Spleen (tissue), 11 donors: Measurements from ENCODE around the gene ZNF337. TPM values are rescaled to one million over a fixed set of nuclear protein-coding genes. Genes with fewer than 3 reads are reported as not detected.
"Not testable (repeated sequence)": the region's sequence is repeated elsewhere in the genome, so short reads cannot be mapped to it uniquely, and the experiment has no call there.

Source experiments
- DNase-seq: peaks from one replicate; pipeline ENCODE4 v3.0.0-alpha.2; 2020
- H3K27ac ChIP-seq, 8 donors: fragments of 200-600 bp; sonication (generic) in 7 of 8; 1 replicate in 4 of 8; 2 replicates in 4 of 8; pipeline versions ENCODE4 v1.5.0 to v1.8.0; 2016 to 2021; ENCODE audit warnings: inconsistent platforms in 4 of 8, mild to moderate bottlenecking in 4 of 8, moderate library complexity in 1 of 8
- H3K27me3 ChIP-seq, 7 donors: fragments of 200-600 bp; sonication (generic) in 6 of 7; replicated peaks in 1 of 7; 1 replicate in 4 of 7; 2 replicates in 3 of 7; pipeline versions ENCODE4 v1.5.0 to v1.8.0; 2016 to 2021; ENCODE audit warnings: inconsistent platforms in 3 of 7, mild to moderate bottlenecking in 1 of 7
- H3K36me3 ChIP-seq, 6 donors: fragments of 200-600 bp; sonication (generic) in 5 of 6; 1 replicate in 4 of 6; 2 replicates in 2 of 6; pipeline versions ENCODE4 v1.5.0 to v1.8.0; 2016 to 2021; ENCODE audit warnings: inconsistent platforms in 2 of 6
- H3K4me1 ChIP-seq, 6 donors: fragments of 200-600 bp; sonication (generic) in 5 of 6; 1 replicate in 3 of 6; 2 replicates in 3 of 6; pipeline versions ENCODE4 v1.5.0 to v1.8.0; 2016 to 2021; ENCODE audit warnings: inconsistent platforms in 3 of 6
- H3K4me3 ChIP-seq, 8 donors: fragments of 200-600 bp; sonication (generic) in 7 of 8; 1 replicate in 4 of 8; 2 replicates in 4 of 8; pipeline versions ENCODE4 v1.5.0 to v1.8.0; 2016 to 2021; ENCODE audit warnings: inconsistent platforms in 4 of 8, mild to moderate bottlenecking in 4 of 8, moderate library complexity in 2 of 8
- H3K9me3 ChIP-seq, 8 donors: fragments of 200-600 bp; sonication (generic) in 7 of 8; 1 replicate in 4 of 8; 2 replicates in 4 of 8; pipeline versions ENCODE4 v1.5.0 to v1.8.0; 2016 to 2021; ENCODE audit warnings: inconsistent platforms in 4 of 8
- POLR2A ChIP-seq, 3 donors: fragments of 450-650 bp; IDR thresholded peaks; one replicate each; pipeline ENCODE4 v1.5.1; 2017; ENCODE audit warnings: antibody characterized with exemption in 3 of 3, mild to moderate bottlenecking in 1 of 3
- POLR2AphosphoS5 ChIP-seq, 3 donors: sonication (generic); formaldehyde crosslinking; IDR thresholded peaks; one replicate each; pipeline ENCODE4 v1.5.1; 2017; ENCODE audit warnings: antibody characterized with exemption in 3 of 3
- WGBS, 5 donors: extraction: QIAGEN DNeasy Blood & Tissue Kit in 3 of 5; methylation state at CpG; one replicate each; pipeline versions ENCODE4 v1.1.5 to v1.1.7; 2013 to 2018; 5-methylcytosine and 5-hydroxymethylcytosine counted together
- intact Hi-C: fragments of 100-400 bp; cut with DNase I; formaldehyde crosslinking; loops from one replicate; pipeline ENCODE4 v1.15.0; 2023; ENCODE audit warnings: low total_unique reads
- polyA plus RNA-seq, 3 donors: library from polyadenylated mRNA; stranded (reverse); fragments of 200-250 nt; gene quantifications; one replicate each; pipeline ENCODE4 v1.2.1, GENCODE V29; 2013
- total RNA-seq, 7 donors: library from RNA; depleted of rRNA in 3 of 7; stranded (reverse); fragments of >200 nt in 3 of 7; fragmentation: NEBNext Ultra II Directional in 4 of 7; extraction: Animal tissue kit (Norgen Biotek cat#: 25700) in 4 of 7; gene quantifications; one replicate each; pipeline versions ENCODE4 v1.1.0 to v1.2.1, GENCODE V29; 2016 to 2021
- TF ChIP-seq, protein P1 (sequence below), 11 experiments: fragments of 200-600 bp in 7 of 11; fragments of 450-650 bp in 4 of 11; sonication (generic) in 4 of 11; IDR thresholded peaks in 8 of 11; conservative IDR thresholded peaks in 3 of 11; 1 replicate in 7 of 11; 2 replicates in 4 of 11; pipeline versions ENCODE4 v1.4.0 to v1.8.0; 2016 to 2021; ENCODE audit warnings: antibody characterized with exemption in 11 of 11, inconsistent platforms in 4 of 11, mild to moderate bottlenecking in 1 of 11
- donor health status: healthy with polysubstance abuse.
- donor health status: DM: no; HTN: no; CAD: no; lungs with moderate emphysema.
- donor health status: DM: no; HTN: no; CAD: no.
- donor health status: Bipolar disorder and iron deficiency.
- donor health status: healthy.
- donor health status: DM: no; HTN: no; CAD: no.
- donor health status: DM: yes; HTN: yes; CAD: no.

The ZNF337 gene
- total and polyA plus RNA-seq, 10 donors: 8.7 to 21.9 (median 16.3) TPM

DNA sequence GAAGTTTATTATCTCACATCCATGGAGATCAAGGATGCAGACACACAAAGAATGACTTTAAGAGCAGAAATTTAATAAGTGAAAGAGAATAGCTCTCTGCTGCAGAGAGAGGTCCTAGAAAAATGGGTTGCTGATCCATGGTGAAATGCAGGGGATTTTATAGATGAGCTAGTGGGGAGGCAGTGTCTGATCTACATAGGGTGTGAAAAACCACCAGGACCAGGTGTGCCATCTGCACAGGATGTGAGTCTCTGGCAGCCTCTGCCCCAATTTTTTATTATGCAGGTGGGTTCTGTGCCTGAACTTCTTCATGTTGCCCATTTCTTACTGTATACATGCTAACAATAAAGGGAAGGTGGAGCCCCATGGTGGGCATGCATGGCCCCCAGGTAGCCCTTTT, 52.9 kb downstream of the ZNF337 start:
- intact Hi-C loops: no loop called here
- Histone ChIP-seq H3K9me3 (peaks cover 0 to 16% (median 2%) of the 10 kb centered on the region in 8 donors), H3K27ac (no peak overlapping the region), H3K4me3 (no peak overlapping the region), H3K36me3 (peaks cover 0 to 26% (median 0%) of the 10 kb centered on the region in 6 donors), H3K27me3 (no peaks in the 10 kb centered on the region), H3K4me1 (peaks cover 0 to 5% (median 0%) of the 10 kb centered on the region in 6 donors)
- DNase-seq: no peak
- TF ChIP-seq, protein P1, sequence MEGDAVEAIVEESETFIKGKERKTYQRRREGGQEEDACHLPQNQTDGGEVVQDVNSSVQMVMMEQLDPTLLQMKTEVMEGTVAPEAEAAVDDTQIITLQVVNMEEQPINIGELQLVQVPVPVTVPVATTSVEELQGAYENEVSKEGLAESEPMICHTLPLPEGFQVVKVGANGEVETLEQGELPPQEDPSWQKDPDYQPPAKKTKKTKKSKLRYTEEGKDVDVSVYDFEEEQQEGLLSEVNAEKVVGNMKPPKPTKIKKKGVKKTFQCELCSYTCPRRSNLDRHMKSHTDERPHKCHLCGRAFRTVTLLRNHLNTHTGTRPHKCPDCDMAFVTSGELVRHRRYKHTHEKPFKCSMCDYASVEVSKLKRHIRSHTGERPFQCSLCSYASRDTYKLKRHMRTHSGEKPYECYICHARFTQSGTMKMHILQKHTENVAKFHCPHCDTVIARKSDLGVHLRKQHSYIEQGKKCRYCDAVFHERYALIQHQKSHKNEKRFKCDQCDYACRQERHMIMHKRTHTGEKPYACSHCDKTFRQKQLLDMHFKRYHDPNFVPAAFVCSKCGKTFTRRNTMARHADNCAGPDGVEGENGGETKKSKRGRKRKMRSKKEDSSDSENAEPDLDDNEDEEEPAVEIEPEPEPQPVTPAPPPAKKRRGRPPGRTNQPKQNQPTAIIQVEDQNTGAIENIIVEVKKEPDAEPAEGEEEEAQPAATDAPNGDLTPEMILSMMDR (IDR thresholded peaks at IDR 0.05 in 8 of 11, conservative IDR thresholded peaks at IDR 0.05 in 3 of 11): no peak
- no peak for TF ChIP-seq POLR2A (IDR thresholded peaks at IDR 0.05)
- no peak for TF ChIP-seq POLR2AphosphoS5 (IDR thresholded peaks at IDR 0.05)

DNA sequence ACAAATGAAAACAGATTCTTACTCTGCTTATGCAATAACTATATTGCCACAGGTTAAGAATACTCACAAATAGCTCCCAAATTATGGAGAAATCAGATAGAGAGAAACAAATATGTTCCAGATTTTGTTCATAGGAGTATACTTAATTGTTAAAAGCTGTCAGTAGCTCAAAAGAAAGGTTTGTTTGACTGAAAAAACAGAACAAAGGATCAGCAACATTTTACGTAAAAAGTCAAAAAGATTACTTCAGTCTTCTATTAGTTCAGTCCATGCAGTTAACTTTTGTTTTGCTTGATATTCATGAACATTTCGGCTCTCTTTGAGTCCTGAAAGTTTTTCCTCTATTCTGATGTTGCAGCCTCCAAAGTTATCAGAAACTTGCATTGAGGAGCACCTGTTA, 59.4 kb downstream of the ZNF337 start:
- Histone ChIP-seq H3K36me3 (peaks cover 0 to 37% (median 0%) of the 10 kb centered on the region in 6 donors), H3K27ac (no peak overlapping the region), H3K4me1 (peaks cover 0 to 9% (median 0%) of the 10 kb centered on the region in 6 donors), H3K9me3 (peaks cover 2 to 24% (median 21%) of the 10 kb centered on the region in 8 donors), H3K4me3 (no peak overlapping the region), H3K27me3 (no peaks in the 10 kb centered on the region)
- WGBS, 5 donors: 95 to 100% (median 96%) methylated on average over 2 of the region's 2 CpGs
- intact Hi-C loops: no loop called here
- DNase-seq: no peak
- TF ChIP-seq, protein P1 (IDR thresholded peaks at IDR 0.05 in 8 of 11, conservative IDR thresholded peaks at IDR 0.05 in 3 of 11): no peak
- TF ChIP-seq POLR2AphosphoS5 (IDR thresholded peaks at IDR 0.05) (no peak), POLR2A (IDR thresholded peaks at IDR 0.05) (no peak)

DNA sequence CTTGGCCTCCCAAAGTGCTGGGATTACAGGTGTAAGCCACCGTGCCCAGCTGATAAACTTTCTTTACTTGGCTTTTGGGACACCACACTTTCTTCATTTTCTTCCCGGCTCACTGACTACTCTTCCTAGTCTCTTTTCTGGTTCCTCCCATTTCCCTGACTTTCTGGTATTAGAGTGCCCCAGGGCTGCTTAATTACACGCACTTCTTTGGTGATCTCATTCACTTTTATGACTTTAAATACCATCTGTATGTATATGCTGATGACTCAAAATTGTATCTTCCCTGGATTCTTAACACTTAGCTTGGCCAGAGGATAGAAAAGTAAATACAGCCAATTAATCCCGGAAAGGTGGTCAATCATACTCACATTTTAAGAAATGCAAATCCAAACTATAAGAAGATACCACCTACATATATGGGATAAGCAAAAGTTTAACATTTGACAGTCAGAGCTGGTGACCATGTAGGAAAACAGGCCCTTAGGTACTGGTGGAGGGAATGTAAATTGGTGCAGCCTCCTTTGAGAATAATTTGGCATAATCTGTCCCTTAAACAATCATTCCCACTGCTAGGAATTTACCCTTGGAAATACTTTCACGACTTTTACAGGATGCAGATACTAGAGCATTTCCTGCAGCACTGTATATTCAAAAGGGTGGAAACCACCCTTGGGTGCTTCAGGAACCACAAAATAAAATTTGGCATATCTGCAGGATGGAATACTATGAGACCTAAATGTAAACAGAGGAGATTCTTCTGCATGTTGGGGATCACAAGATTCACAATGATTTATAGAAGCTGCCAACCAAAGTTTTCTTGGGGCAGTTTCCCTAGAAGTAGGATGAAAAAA, 63.5 kb downstream of the ZNF337 start:
- Histone ChIP-seq H3K27me3 (no peaks in the 10 kb centered on the region), H3K9me3 (peaks cover 2 to 32% (median 22%) of the 10 kb centered on the region in 8 donors), H3K36me3 (peaks cover 0 to 37% (median 0%) of the 10 kb centered on the region in 6 donors), H3K4me3 (no peak overlapping the region), H3K27ac (no peak overlapping the region), H3K4me1 (peaks cover 0 to 9% (median 0%) of the 10 kb centered on the region in 6 donors)
- DNase-seq: no peak
- intact Hi-C loops: no loop called here
- 65 to 83% (median 77%) methylated on average over 5 of the region's 5 CpGs for WGBS, 5 donors
- TF ChIP-seq POLR2A (IDR thresholded peaks at IDR 0.05) (no peak), POLR2AphosphoS5 (IDR thresholded peaks at IDR 0.05) (no peak)
- TF ChIP-seq, protein P1 (IDR thresholded peaks at IDR 0.05 in 8 of 11, conservative IDR thresholded peaks at IDR 0.05 in 3 of 11): no peak

DNA sequence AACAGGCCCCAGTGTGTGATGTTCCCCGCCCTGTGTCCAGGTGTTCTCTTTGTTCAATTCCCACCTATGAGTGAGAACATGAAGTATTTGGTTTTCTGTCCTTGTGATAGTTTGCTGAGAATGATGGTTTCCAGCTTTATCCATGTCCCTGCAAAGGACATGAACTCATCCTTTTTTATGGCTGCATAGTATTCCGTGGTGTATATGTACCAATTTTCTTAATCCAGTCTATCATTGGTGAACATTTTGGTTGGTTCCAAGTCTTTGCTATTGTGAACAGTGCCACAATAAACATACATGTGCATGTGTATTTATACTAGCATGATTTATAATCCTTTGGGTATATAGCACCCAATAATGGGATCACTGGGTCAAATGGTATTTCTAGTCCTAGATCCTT, 66.0 kb downstream of the ZNF337 start:
- H3K27ac ChIP-seq, H3K4me1 ChIP-seq, intact Hi-C loops, H3K27me3 ChIP-seq, DNase-seq, H3K4me3 ChIP-seq: not testable (repeated sequence)
- Histone ChIP-seq H3K9me3 (peaks cover 0 to 18% (median 6%) of the 10 kb centered on the region in 8 donors), H3K36me3 (peaks cover 0 to 12% (median 0%) of the 10 kb centered on the region in 6 donors)
- WGBS, 5 donors: 96 to 100% (median 100%) methylated on average over 2 of the region's 2 CpGs
